Activated naive CD4-positive, alpha-beta T cell treated with anti-CD3 and anti-CD28 coated beads, Interleukin-2, amount 50 U/mL, for 16 hours (primary cell): ENCODE results near the gene SNRPF.

Source experiments
- DNase-seq: peaks from one replicate; pipeline ENCODE4 v3.0.0-alpha.2; 2020

SNRPF gene

GRCh38 chr12:95859947-95860850 lies 1.4 kb downstream of the SNRPF start:
- no peak for DNase-seq

- DNase-seq, result no peak
These were observed 3.3 kb downstream of the SNRPF start for GRCh38 chr12:95862038-95862437.

GRCh38 chr12:95863337-95863736 lies 4.6 kb downstream of the SNRPF start:
- DNase-seq, result no peak

GRCh38 chr12:95870897-95871296 lies 12.1 kb downstream of the SNRPF start:
- DNase-seq, result no peak

- no peak for DNase-seq
These were observed 15.7 kb downstream of the SNRPF start for GRCh38 chr12:95874452-95874851.

GRCh38 chr12:95877622-95878021 lies 18.9 kb downstream of the SNRPF start:
- DNase-seq, result no peak

- DNase-seq, result no peak
These were observed 22.1 kb downstream of the SNRPF start for GRCh38 chr12:95880895-95881294.

GRCh38 chr12:95881331-95881955 lies 22.7 kb downstream of the SNRPF start:
- DNase-seq, result no peak

- no peak for DNase-seq
These were observed 23.3 kb downstream of the SNRPF start for GRCh38 chr12:95882080-95882479.

GRCh38 chr12:95882873-95883272 lies 24.1 kb downstream of the SNRPF start:
- DNase-seq, result no peak

GRCh38 chr12:95884998-95885397 lies 26.2 kb downstream of the SNRPF start:
- DNase-seq, result no peak

- DNase-seq, result no peak
These were observed 28.6 kb downstream of the SNRPF start for GRCh38 chr12:95887311-95887710.

GRCh38 chr12:95890958-95891357 lies 32.2 kb downstream of the SNRPF start:
- no peak for DNase-seq

- no peak for DNase-seq
These were observed 38.1 kb downstream of the SNRPF start for GRCh38 chr12:95896846-95897245.

GRCh38 chr12:95898081-95898480 lies 39.3 kb downstream of the SNRPF start:
- no peak for DNase-seq

- DNase-seq, result no peak
These were observed 49.8 kb downstream of the SNRPF start for GRCh38 chr12:95908573-95908972.

GRCh38 chr12:95909871-95910270 lies 51.1 kb downstream of the SNRPF start:
- no peak for DNase-seq
